ENCODE measurements around the gene IMPG1. TPM values are rescaled to one million over a fixed set of nuclear protein-coding genes. Genes with fewer than 3 reads are reported as not detected.

The IMPG1 gene
- total RNA-seq, 1 experiment from 2014 or later, result not detected

- Histone ChIP-seq H3K9me2 (replicated peaks; ENCODE audit: low read length) (no peaks in the 10 kb centered on the region), H3K9me3 (ENCODE audit: low read length) (no peaks in the 10 kb centered on the region), H3K9ac (ENCODE audit: low read length) (no peak overlapping the region), H2AFZ (ENCODE audit: low read length) (no peak overlapping the region), H3K4me1 (ENCODE audit: insufficient read depth, low read length) (no peaks in the 10 kb centered on the region), H4K20me1 (ENCODE audit: low read length) (no peaks in the 10 kb centered on the region), H3K27me3 (ENCODE audit: low read length) (no peaks in the 10 kb centered on the region; the same call in 1 of the 2 replicates), H3K36me3 (ENCODE audit: low read depth, low read length) (no peaks in the 10 kb centered on the region), H3K27ac (ENCODE audit: low read length) (no peak overlapping the region), H3K4me2 (ENCODE audit: low read length) (no peak overlapping the region), H3K79me2 (ENCODE audit: low read length) (no peaks in the 10 kb centered on the region), H3K4me3 (ENCODE audit: low read length) (no peak overlapping the region), H3F3A (ENCODE audit: low read length, unreplicated experiment) (no peaks in the 10 kb centered on the region)
- ATAC-seq (no peak), DNase-seq (no peak)
- BruUV-seq (replicated peaks), result no TSS peak
- ChIA-PET CTCF (no interaction called here), POLR2A (ENCODE audit: unreplicated experiment) (no interaction called here)
- intact Hi-C loops (cut with micrococcal nuclease), result no loop called here
- no peak for TF ChIP-seq CTCF (conservative IDR thresholded peaks at IDR 0.05; ENCODE audit: low read depth, low read length)
- TF ChIP-seq EZH2phosphoT487 (IDR thresholded peaks at IDR 0.05; ENCODE audit: borderline replicate concordance, low read length), result no peak
- TF ChIP-seq EZH2 (IDR thresholded peaks at IDR 0.05; ENCODE audit: low read length, unreplicated experiment), result no peak
These were observed 69.3 kb downstream of the IMPG1 start for GRCh38 chr6:76003113-76003512.

- Histone ChIP-seq H3K79me2 (ENCODE audit: low read length) (no peaks in the 10 kb centered on the region), H3K36me3 (ENCODE audit: low read depth, low read length) (no peaks in the 10 kb centered on the region), H3K4me3 (ENCODE audit: low read length) (no peak overlapping the region), H3K9me2 (replicated peaks; ENCODE audit: low read length) (no peaks in the 10 kb centered on the region), H3K9me3 (ENCODE audit: low read length) (no peaks in the 10 kb centered on the region), H3K27ac (ENCODE audit: low read length) (no peak overlapping the region), H3K4me1 (ENCODE audit: insufficient read depth, low read length) (no peaks in the 10 kb centered on the region), H3K27me3 (ENCODE audit: low read length) (no peaks in the 10 kb centered on the region; the same call in 1 of the 2 replicates), H2AFZ (ENCODE audit: low read length) (no peak overlapping the region), H3F3A (ENCODE audit: low read length, unreplicated experiment) (no peaks in the 10 kb centered on the region), H3K9ac (ENCODE audit: low read length) (no peak overlapping the region), H3K4me2 (ENCODE audit: low read length) (no peak overlapping the region), H4K20me1 (ENCODE audit: low read length) (no peaks in the 10 kb centered on the region)
- CTCF ChIA-PET, result no interaction called here
- ATAC-seq (no peak), DNase-seq (no peak)
- TF ChIP-seq EZH2phosphoT487 (IDR thresholded peaks at IDR 0.05; ENCODE audit: borderline replicate concordance, low read length) (no peak), CTCF (conservative IDR thresholded peaks at IDR 0.05; ENCODE audit: low read depth, low read length) (no peak), EZH2 (IDR thresholded peaks at IDR 0.05; ENCODE audit: low read length, unreplicated experiment) (no peak)
- POLR2A ChIA-PET (ENCODE audit: unreplicated experiment), result no interaction called here
- intact Hi-C loops (cut with micrococcal nuclease), result no loop called here
- BruUV-seq (replicated peaks), result no TSS peak
These were observed 71.8 kb downstream of the IMPG1 start for GRCh38 chr6:76000629-76001028.

GRCh38 chr6:75997696-75998095 lies 74.8 kb downstream of the IMPG1 start:
- intact Hi-C loops (cut with micrococcal nuclease), result no loop called here
- POLR2A ChIA-PET (ENCODE audit: unreplicated experiment), result no interaction called here
- BruUV-seq (replicated peaks), result no TSS peak

More at GRCh38 chr6:75997696-75998095, 74.8 kb downstream of the IMPG1 start:
- H3K9me2 ChIP-seq (replicated peaks; ENCODE audit: low read length), result no peaks in the 10 kb centered on the region
- DNase-seq (no peak), ATAC-seq (no peak)
- H3K4me2 ChIP-seq (ENCODE audit: low read length), result no peak overlapping the region
- no peak for TF ChIP-seq EZH2 (IDR thresholded peaks at IDR 0.05; ENCODE audit: low read length, unreplicated experiment)
- TF ChIP-seq CTCF (conservative IDR thresholded peaks at IDR 0.05; ENCODE audit: low read depth, low read length), result no peak
- TF ChIP-seq EZH2phosphoT487 (IDR thresholded peaks at IDR 0.05; ENCODE audit: borderline replicate concordance, low read length), result no peak
- no peak overlapping the region for H2AFZ ChIP-seq (ENCODE audit: low read length)
- H4K20me1 ChIP-seq (ENCODE audit: low read length), result no peaks in the 10 kb centered on the region
- CTCF ChIA-PET, result no interaction called here
- H3K36me3 ChIP-seq (ENCODE audit: low read depth, low read length), result no peaks in the 10 kb centered on the region
- no peak overlapping the region for H3K9ac ChIP-seq (ENCODE audit: low read length)
- H3F3A ChIP-seq (ENCODE audit: low read length, unreplicated experiment), result no peaks in the 10 kb centered on the region
- H3K4me1 ChIP-seq (ENCODE audit: insufficient read depth, low read length), result no peaks in the 10 kb centered on the region
- H3K9me3 ChIP-seq (ENCODE audit: low read length), result no peaks in the 10 kb centered on the region
- no peaks in the 10 kb centered on the region for H3K27me3 ChIP-seq (ENCODE audit: low read length)
- no peaks in the 10 kb centered on the region for H3K79me2 ChIP-seq (ENCODE audit: low read length)
- no peak overlapping the region for H3K4me3 ChIP-seq (ENCODE audit: low read length)
- H3K27ac ChIP-seq (ENCODE audit: low read length), result no peak overlapping the region

All from PC-3 (cell line).